ENCODE results near the gene TMEM95.

DNA sequence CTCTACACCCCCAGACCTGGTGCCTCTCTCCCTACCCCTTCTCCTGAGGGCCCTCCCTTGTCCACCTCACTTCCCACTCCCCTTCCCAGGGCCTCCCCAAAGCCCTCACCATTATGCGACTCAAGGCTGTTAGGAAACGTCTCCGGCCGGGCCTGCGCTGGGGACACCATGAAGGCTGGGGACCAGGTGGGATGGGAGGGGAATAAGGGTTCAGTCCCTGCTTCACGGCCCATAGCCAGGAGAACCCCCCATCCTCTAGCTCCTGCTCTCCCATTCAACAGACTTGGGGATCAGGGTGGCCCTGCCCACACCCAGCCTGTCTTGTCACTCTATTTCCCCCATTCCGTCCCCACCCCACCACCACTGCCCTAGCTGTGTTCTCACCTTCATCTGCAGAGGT lies 27.9 kb upstream of the TMEM95 start:
- TF ChIP-seq ZNF335 (tag by site-specific recombination; conservative IDR thresholded peaks at IDR 0.05), result no peak
- TF ChIP-seq YY1 (tag by site-specific recombination; IDR thresholded peaks at IDR 0.05), result no peak
- TF ChIP-seq, protein P1, sequence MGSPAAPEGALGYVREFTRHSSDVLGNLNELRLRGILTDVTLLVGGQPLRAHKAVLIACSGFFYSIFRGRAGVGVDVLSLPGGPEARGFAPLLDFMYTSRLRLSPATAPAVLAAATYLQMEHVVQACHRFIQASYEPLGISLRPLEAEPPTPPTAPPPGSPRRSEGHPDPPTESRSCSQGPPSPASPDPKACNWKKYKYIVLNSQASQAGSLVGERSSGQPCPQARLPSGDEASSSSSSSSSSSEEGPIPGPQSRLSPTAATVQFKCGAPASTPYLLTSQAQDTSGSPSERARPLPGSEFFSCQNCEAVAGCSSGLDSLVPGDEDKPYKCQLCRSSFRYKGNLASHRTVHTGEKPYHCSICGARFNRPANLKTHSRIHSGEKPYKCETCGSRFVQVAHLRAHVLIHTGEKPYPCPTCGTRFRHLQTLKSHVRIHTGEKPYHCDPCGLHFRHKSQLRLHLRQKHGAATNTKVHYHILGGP (tag by site-specific recombination; IDR thresholded peaks at IDR 0.05), result no peak
- TF ChIP-seq GLI2 (tag by site-specific recombination; IDR thresholded peaks at IDR 0.05; ENCODE audit: borderline replicate concordance, low read depth), result no peak
- TF ChIP-seq, protein P2, sequence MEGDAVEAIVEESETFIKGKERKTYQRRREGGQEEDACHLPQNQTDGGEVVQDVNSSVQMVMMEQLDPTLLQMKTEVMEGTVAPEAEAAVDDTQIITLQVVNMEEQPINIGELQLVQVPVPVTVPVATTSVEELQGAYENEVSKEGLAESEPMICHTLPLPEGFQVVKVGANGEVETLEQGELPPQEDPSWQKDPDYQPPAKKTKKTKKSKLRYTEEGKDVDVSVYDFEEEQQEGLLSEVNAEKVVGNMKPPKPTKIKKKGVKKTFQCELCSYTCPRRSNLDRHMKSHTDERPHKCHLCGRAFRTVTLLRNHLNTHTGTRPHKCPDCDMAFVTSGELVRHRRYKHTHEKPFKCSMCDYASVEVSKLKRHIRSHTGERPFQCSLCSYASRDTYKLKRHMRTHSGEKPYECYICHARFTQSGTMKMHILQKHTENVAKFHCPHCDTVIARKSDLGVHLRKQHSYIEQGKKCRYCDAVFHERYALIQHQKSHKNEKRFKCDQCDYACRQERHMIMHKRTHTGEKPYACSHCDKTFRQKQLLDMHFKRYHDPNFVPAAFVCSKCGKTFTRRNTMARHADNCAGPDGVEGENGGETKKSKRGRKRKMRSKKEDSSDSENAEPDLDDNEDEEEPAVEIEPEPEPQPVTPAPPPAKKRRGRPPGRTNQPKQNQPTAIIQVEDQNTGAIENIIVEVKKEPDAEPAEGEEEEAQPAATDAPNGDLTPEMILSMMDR (tag by site-specific recombination; IDR thresholded peaks at IDR 0.05), result no peak
- TF ChIP-seq, protein P3, sequence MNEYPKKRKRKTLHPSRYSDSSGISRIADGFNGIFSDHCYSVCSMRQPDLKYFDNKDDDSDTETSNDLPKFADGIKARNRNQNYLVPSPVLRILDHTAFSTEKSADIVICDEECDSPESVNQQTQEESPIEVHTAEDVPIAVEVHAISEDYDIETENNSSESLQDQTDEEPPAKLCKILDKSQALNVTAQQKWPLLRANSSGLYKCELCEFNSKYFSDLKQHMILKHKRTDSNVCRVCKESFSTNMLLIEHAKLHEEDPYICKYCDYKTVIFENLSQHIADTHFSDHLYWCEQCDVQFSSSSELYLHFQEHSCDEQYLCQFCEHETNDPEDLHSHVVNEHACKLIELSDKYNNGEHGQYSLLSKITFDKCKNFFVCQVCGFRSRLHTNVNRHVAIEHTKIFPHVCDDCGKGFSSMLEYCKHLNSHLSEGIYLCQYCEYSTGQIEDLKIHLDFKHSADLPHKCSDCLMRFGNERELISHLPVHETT (tag by site-specific recombination; IDR thresholded peaks at IDR 0.05), result no peak
- TF ChIP-seq ZFP69B (tag by site-specific recombination; IDR thresholded peaks at IDR 0.05), result no peak
- TF ChIP-seq ZNF529 (tag by site-specific recombination; IDR thresholded peaks at IDR 0.05; ENCODE audit: insufficient replicate concordance), result no peak
- TF ChIP-seq, protein P4, sequence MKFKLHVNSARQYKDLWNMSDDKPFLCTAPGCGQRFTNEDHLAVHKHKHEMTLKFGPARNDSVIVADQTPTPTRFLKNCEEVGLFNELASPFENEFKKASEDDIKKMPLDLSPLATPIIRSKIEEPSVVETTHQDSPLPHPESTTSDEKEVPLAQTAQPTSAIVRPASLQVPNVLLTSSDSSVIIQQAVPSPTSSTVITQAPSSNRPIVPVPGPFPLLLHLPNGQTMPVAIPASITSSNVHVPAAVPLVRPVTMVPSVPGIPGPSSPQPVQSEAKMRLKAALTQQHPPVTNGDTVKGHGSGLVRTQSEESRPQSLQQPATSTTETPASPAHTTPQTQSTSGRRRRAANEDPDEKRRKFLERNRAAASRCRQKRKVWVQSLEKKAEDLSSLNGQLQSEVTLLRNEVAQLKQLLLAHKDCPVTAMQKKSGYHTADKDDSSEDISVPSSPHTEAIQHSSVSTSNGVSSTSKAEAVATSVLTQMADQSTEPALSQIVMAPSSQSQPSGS (tag by site-specific recombination; IDR thresholded peaks at IDR 0.05; ENCODE audit: low read depth), result no peak
- TF ChIP-seq ZNF10 (tag by site-specific recombination; IDR thresholded peaks at IDR 0.05), result no peak
- TF ChIP-seq KLF16 (tag by site-specific recombination; IDR thresholded peaks at IDR 0.05), result no peak
- TF ChIP-seq ZNF214 (tag by site-specific recombination; IDR thresholded peaks at IDR 0.05; ENCODE audit: borderline replicate concordance), result no peak
- TF ChIP-seq ZSCAN16 (tag by site-specific recombination; IDR thresholded peaks at IDR 0.05), result no peak
